Suppressor macrophage treated with lipopolysaccharide for 4 hours (primary cell): ENCODE data around the gene SLC27A2.

Experiments used
- DNase-seq: peaks from one replicate; pipeline ENCODE4 v3.0.0-alpha.2; 2020

Gene SLC27A2

GRCh38 chr15:50281427-50281826 lies 99.4 kb downstream of the SLC27A2 start:
- DNase-seq = no peak
